Mesendoderm (in vitro differentiated cells): ENCODE results near the gene PEAR1.

Experiments used
- DNase-seq: peaks from one replicate; pipeline ENCODE4 v3.0.0; 2013
- H2AK5ac ChIP-seq: 2 replicates; pipeline ENCODE4 v1.6.1; 2013; ENCODE audit warnings: low read length, inconsistent platforms
- H2BK120ac ChIP-seq: 2 replicates; pipeline ENCODE4 v1.6.1; 2013; ENCODE audit warnings: low read depth, mild to moderate bottlenecking, low read length, moderate library complexity, mixed read lengths
- H2BK15ac ChIP-seq: replicated peaks from 2 replicates; pipeline ENCODE4 v1.6.1; 2013; ENCODE audit warnings: low read depth, mild to moderate bottlenecking, moderate library complexity
- H2BK5ac ChIP-seq: 2 replicates; pipeline ENCODE4 v1.6.1; 2013; ENCODE audit warnings: low read length, inconsistent platforms
- H3K18ac ChIP-seq: 2 replicates; pipeline ENCODE4 v1.6.1; 2013; ENCODE audit warnings: mild to moderate bottlenecking, low read length, mixed read lengths
- H3K23ac ChIP-seq: one replicate; pipeline ENCODE4 v1.6.1; 2013; ENCODE audit warnings: low read length
- H3K27ac ChIP-seq: 2 replicates; pipeline ENCODE4 v1.5.1; 2013; ENCODE audit warnings: low read depth, mild to moderate bottlenecking, inconsistent platforms, low read length, moderate library complexity
- H3K27me3 ChIP-seq: 2 replicates; pipeline ENCODE4 v1.6.1; 2013; ENCODE audit warnings: low read length, control low read depth, mild to moderate bottlenecking, inconsistent platforms; ENCODE audit not compliant: insufficient read depth, poor library complexity
- H3K36me3 ChIP-seq: 2 replicates; pipeline ENCODE4 v1.6.1; 2013; ENCODE audit warnings: low read length, inconsistent platforms; ENCODE audit not compliant: control insufficient read depth, insufficient read depth
- H3K4ac ChIP-seq: one replicate; pipeline ENCODE4 v1.6.1; 2013; ENCODE audit warnings: low read depth, mild to moderate bottlenecking, low read length, moderate library complexity
- H3K4me1 ChIP-seq: 2 replicates; pipeline ENCODE4 v1.6.1; 2013; ENCODE audit warnings: low read depth, low read length, inconsistent platforms; ENCODE audit not compliant: control insufficient read depth
- H3K4me2 ChIP-seq: 2 replicates; pipeline ENCODE4 v1.6.1; 2013; ENCODE audit warnings: low read length
- H3K4me3 ChIP-seq: 2 replicates; pipeline ENCODE4 v1.5.1; 2013; ENCODE audit warnings: mild to moderate bottlenecking, low read length
- H3K56ac ChIP-seq: one replicate; pipeline ENCODE4 v1.6.1; 2013; ENCODE audit warnings: low read length
- H3K79me1 ChIP-seq: 2 replicates; pipeline ENCODE4 v1.6.1; 2013; ENCODE audit warnings: low read length, inconsistent platforms
- H3K79me2 ChIP-seq: 2 replicates; pipeline ENCODE4 v1.6.1; 2013; ENCODE audit warnings: mild to moderate bottlenecking, low read length; ENCODE audit not compliant: control insufficient read depth, insufficient read depth
- H3K9ac ChIP-seq: 2 replicates; pipeline ENCODE4 v1.6.1; 2013; ENCODE audit warnings: low read length, inconsistent platforms
- H4K5ac ChIP-seq: one replicate; pipeline ENCODE4 v1.6.1; 2013; ENCODE audit warnings: low read length
- H4K8ac ChIP-seq: one replicate; pipeline ENCODE4 v1.6.1; 2013; ENCODE audit warnings: low read depth, mild to moderate bottlenecking, control low read depth, low read length, moderate library complexity
- WGBS: extraction: QIAGEN DNeasy Blood & Tissue Kit; methylation state at CpG from one replicate; pipeline ENCODE4 v1.1.7; 2013; ENCODE audit warnings: low lambda C conversion rate, missing lambda C conversion rate; ENCODE audit not compliant: insufficient coverage; ENCODE audit errors: extremely low coverage; 5-methylcytosine and 5-hydroxymethylcytosine counted together

Gene PEAR1

GRCh38 chr1:156882543-156882942, 11.0 kb upstream of the PEAR1 start:
- Histone ChIP-seq H3K9ac (no peak overlapping the region), H3K56ac (no peak overlapping the region), H3K4me3 (no peak overlapping the region), H3K18ac (no peak overlapping the region), H2BK120ac (no peak overlapping the region), H3K36me3 (no peaks in the 10 kb centered on the region), H3K23ac (no peak overlapping the region), H3K27me3 (no peaks in the 10 kb centered on the region), H4K8ac (no peak overlapping the region), H2BK15ac (no peak overlapping the region), H3K4me2 (no peak overlapping the region), H3K79me1 (no peaks in the 10 kb centered on the region), H3K4ac (no peak overlapping the region), H3K27ac (no peak overlapping the region), H2BK5ac (no peak overlapping the region), H4K5ac (no peak overlapping the region), H3K4me1 (peaks cover 2% of the 10 kb centered on the region), H3K79me2 (no peaks in the 10 kb centered on the region), H2AK5ac (peak overlapping the region; percentile 29)
- DNase-seq = no peak
- WGBS = no CpG with 5 or more reads among the region's 3 CpGs

GRCh38 chr1:156883919-156884318, 9.6 kb upstream of the PEAR1 start:
- no CpG with 5 or more reads among the region's 7 CpGs for WGBS
- Histone ChIP-seq H3K4me1 (peaks cover 2% of the 10 kb centered on the region), H2AK5ac (no peak overlapping the region), H3K79me2 (no peaks in the 10 kb centered on the region), H3K56ac (no peak overlapping the region), H3K18ac (no peak overlapping the region), H3K36me3 (no peaks in the 10 kb centered on the region), H3K27ac (no peak overlapping the region), H3K23ac (no peak overlapping the region), H3K9ac (no peak overlapping the region), H4K8ac (no peak overlapping the region), H3K4me3 (no peak overlapping the region), H3K4ac (no peak overlapping the region), H3K27me3 (no peaks in the 10 kb centered on the region), H4K5ac (no peak overlapping the region), H3K4me2 (no peak overlapping the region), H2BK5ac (no peak overlapping the region), H3K79me1 (no peaks in the 10 kb centered on the region), H2BK15ac (no peak overlapping the region), H2BK120ac (no peak overlapping the region)
- no peak for DNase-seq

GRCh38 chr1:156884560-156885184, 8.8 kb upstream of the PEAR1 start:
- WGBS = no CpG with 5 or more reads among the region's 10 CpGs
- Histone ChIP-seq H3K4me3 (no peak overlapping the region), H3K4me1 (peaks cover 2% of the 10 kb centered on the region)

GRCh38 chr1:156885314-156885713, 8.2 kb upstream of the PEAR1 start:
- Histone ChIP-seq H3K4me1 (peaks cover 2% of the 10 kb centered on the region), H3K27me3 (no peaks in the 10 kb centered on the region)
- DNase-seq = no peak

More at GRCh38 chr1:156884560-156885184, 8.8 kb upstream of the PEAR1 start:
- Histone ChIP-seq H2AK5ac (no peak overlapping the region), H3K27me3 (no peaks in the 10 kb centered on the region), H2BK5ac (no peak overlapping the region), H3K27ac (no peak overlapping the region), H3K23ac (no peak overlapping the region), H3K79me1 (no peaks in the 10 kb centered on the region), H3K4me2 (no peak overlapping the region), H3K79me2 (no peaks in the 10 kb centered on the region), H2BK15ac (no peak overlapping the region), H4K5ac (no peak overlapping the region), H3K4ac (no peak overlapping the region), H3K36me3 (no peaks in the 10 kb centered on the region), H4K8ac (no peak overlapping the region), H2BK120ac (no peak overlapping the region), H3K9ac (no peak overlapping the region), H3K56ac (no peak overlapping the region), H3K18ac (no peak overlapping the region)
- no peak for DNase-seq

GRCh38 chr1:156885880-156886355, 7.6 kb upstream of the PEAR1 start:
- Histone ChIP-seq H3K4me3 (no peak overlapping the region), H4K5ac (no peak overlapping the region), H2BK5ac (no peak overlapping the region), H3K27ac (no peak overlapping the region), H2BK120ac (no peak overlapping the region), H3K79me1 (no peaks in the 10 kb centered on the region), H3K56ac (no peak overlapping the region), H3K9ac (no peak overlapping the region), H3K36me3 (no peaks in the 10 kb centered on the region), H2AK5ac (no peak overlapping the region), H3K23ac (no peak overlapping the region), H3K79me2 (no peaks in the 10 kb centered on the region), H3K4me2 (no peak overlapping the region), H3K27me3 (no peaks in the 10 kb centered on the region), H2BK15ac (no peak overlapping the region), H4K8ac (no peak overlapping the region), H3K4me1 (peaks cover 2% of the 10 kb centered on the region), H3K4ac (no peak overlapping the region), H3K18ac (no peak overlapping the region)
- no peak for DNase-seq
- WGBS = no CpG with 5 or more reads among the region's 13 CpGs

More at GRCh38 chr1:156885314-156885713, 8.2 kb upstream of the PEAR1 start:
- Histone ChIP-seq H3K9ac (no peak overlapping the region), H3K56ac (no peak overlapping the region), H3K4me2 (no peak overlapping the region), H4K5ac (no peak overlapping the region), H3K79me2 (no peaks in the 10 kb centered on the region), H4K8ac (no peak overlapping the region), H3K4ac (no peak overlapping the region), H3K36me3 (no peaks in the 10 kb centered on the region), H2AK5ac (no peak overlapping the region), H3K27ac (no peak overlapping the region), H3K23ac (no peak overlapping the region), H3K79me1 (no peaks in the 10 kb centered on the region), H2BK5ac (no peak overlapping the region), H3K4me3 (no peak overlapping the region), H2BK120ac (no peak overlapping the region), H3K18ac (no peak overlapping the region), H2BK15ac (no peak overlapping the region)
- no CpG with 5 or more reads among the region's 1 CpG for WGBS
